T-helper 1 cell (primary cell): ENCODE results near the gene BIN1.
"Not testable (repeated sequence)": the region's sequence is repeated elsewhere in the genome, so short reads cannot be mapped to it uniquely, and the experiment has no call there.

ENCODE experiments used
- DNase-seq, 5 donors: peaks; one replicate each; pipeline ENCODE4 v3.0.0-alpha.2; 2012 to 2020

Gene BIN1

DNA sequence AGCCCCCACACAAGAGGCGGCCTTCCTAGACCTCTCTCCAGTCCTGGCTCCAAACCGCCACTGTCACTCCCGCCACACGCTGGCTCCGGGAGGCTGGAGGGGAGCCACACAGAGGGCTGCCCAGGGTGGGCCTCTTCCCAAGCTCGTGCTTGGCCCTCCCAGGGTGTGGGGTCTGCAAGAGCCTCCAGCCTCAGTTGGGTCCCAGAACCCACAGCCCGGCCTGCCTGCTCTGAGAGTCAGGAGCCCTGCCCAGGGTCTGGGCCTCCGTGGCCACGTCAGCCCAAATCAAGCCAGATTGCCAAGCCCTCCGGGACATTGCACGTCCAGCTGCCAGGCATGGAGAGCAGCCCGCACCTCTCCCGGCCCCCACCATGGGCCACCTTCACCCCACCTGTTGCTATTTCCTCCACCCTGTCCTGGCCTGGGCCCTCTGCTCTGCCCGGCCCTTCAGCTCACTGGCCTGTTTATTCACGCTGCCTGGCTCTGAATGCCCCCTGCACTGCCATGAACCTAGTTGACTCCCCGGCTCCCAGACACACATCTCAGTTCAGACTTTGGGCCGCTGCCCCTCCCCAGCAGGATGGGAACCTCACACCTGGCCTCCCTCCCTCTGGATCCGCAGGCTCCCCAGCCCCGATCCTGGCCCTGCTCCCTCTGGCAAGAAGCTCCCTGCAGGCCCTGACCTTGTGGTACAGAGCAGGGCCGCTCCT is 61.0 kb downstream of the BIN1 start:
- DNase-seq = no peak

DNA sequence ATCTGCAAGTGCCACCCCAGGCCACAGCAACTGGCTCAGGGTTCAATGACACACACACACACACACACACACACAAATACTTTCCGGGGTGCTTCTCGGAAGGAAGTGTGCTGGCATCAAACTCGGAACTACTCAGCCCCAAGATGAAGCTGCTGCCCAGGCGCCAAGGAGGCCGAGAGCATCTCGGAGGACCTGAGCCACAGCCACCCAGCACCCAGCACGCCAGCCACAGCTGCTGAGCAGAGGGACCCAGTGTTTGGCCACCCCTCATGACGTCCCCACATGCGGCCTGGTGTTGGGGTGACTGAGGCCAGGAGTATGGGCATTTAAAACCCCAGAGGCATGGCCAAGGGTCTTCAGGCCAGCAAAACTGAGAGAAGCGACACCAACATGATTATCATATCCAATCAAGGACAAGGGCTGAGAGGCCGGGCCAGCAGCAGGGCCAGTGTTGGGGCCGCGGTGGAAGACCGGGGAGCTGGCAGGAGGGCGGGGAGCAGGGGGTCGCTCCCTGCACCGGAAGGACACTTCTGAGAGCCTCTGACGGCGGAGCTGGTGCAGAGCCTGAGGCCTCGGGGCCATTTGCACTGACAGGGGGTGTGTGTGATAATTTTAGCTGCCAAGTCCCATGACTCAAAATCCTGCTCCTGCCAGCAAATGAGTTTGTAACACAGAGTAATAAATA is 61.8 kb downstream of the BIN1 start:
- no peak for DNase-seq

- DNase-seq = no peak
These were observed 62.7 kb downstream of the BIN1 start for GRCh38 chr2:127044165-127044718.

DNA sequence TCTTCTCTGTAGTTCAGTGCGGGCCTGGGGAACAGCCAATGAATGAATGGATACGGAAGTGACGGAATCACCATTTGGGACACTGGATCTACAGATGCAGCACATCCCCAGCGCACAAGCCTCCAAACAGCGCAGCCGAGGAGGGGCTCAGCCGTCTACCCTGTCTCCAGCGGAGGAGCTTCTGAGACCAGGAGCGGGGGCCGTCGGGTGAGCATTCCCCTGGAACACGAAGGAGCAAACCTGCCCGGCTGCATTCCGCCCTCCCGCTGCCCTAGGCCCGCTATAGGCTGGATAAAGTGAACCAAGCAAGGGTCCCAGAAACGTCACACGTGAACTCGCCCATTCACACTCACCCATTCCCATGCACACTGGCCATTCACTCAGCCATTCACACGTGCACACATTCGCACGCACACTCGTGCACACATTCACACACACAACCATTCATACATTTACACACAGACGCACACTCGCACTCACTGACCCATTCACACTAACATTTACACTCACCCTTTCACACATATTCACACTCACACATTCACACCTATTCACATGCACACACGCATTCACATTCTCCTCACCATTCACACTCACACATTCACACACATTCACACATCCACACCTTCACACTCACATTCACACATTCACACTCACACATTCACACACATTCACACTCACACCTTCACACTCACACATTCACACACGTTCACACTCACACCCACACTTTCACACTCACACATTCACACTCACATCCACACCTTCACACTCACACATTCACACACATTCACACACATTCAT is 63.4 kb downstream of the BIN1 start:
- DNase-seq = no peak

DNA sequence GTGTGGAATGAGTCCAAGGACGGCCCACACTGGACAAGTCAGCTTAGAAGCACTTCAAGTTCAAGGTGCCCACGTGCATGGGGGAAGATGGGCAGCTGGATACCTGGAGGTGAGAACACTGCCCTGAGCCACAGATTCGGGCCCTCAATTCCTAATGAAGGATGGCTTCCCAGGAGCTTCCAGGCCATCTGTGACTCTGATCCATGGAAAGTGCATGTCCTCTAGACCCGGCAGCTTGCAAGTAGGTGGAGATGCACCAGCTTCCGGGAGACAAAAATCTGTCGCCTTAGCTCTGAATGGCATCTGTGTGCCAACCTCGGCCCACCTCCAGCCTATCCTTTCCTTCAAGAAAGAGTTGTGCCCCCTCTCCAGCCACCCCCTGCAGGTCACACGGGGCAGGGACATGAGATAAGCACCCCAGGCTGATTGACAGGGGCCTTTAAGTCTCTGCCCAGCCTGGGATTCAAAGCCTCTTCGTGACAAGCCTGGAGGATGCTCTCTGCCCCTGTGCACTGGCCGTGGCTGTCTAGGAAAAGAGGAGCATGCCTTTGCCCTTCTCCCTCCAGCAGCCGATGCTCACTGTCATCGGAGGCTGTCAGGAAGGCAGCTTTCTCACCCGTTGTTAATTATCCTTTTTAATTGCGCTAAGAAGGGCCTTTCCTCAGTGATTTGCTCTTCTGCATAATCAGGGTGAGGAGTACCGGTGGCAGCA is 65.5 kb downstream of the BIN1 start:
- no peak for DNase-seq

DNA sequence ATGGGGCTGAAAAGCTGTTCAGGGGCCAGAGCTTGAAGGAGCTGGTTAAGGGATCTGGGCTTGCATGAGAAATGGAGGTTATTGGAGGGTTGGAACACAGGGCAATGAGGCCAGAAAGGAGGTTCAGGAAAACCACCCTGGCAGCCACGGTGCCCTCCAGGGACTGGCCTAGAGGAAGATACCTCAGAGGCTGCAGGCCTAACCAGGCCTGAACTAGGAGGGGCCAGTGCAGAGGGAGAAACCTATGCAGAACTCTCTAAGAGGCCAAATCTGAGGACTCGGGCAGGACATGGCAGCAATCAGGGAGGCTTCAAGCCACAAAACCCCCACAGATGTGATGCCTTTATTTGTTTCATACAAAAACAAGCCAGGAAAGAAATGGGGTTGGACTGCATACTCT is 66.8 kb downstream of the BIN1 start:
- no peak for DNase-seq

DNA sequence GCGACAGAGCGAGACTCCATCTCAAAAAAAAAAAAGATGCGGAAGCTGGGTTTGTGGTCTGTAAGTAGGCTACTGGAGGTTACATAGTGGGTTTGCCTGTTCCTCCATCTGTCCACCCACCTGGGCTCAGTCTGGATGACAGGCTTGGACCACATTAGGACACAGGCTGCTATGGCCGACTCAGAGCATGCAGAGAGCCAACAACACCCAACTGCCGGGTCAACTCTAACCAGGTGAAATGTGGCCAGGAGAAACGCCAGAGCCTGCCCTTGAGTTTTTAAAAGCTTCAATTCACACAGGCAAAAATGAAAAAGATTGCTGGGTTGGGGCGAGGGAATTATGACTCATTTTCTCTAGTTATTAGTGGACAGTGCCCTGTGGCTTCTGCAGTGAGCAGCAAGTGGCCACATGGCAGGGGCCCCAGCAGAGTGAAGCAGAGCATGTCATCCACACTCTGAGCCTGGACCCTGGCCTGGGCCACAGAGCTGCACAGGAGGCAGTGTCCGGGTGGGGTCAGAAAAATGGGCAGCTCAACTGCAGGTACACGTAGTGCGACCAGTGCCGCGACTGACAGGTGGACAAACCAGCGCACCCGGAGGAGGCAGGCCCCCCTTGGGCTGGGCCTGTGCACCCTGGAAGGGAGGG is 67.4 kb downstream of the BIN1 start:
- peak in 1 of 5 donors; percentile 30 for DNase-seq

- DNase-seq = no peak
These were observed 69.5 kb downstream of the BIN1 start for GRCh38 chr2:127037476-127037875.

DNA sequence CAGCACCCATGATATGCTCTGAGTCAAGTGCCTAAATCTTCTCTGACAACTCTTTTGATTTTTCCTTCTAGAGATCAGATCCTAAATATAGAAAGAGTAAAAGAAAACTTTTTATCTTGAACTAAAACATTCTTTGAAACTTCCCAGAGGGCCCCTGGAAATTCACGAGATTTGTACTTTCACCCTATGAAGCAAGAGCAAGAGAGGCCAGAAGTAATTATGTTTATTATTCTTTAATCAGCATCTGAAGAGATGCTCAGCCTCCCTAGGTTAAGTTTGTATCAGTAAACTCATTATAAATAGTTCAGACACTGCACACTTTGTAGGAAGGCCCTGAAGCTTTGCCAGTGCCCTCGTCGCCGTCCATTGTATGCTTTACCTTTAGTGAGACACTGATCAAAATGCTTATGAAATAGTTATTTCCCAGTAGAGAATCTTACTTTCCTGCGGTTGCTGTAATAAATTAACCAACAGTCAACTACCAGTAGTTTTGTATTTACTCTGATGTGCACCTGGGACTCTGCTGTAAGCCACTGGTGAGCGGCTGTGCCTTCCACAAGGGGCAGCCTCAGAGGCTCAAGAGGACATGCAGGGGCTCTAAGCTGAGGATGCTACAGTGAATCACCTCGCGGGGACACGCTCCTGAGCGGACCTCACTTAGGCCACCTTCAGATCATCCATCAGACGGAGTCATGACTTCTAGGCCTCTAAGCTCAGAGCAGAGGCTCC is 71.9 kb downstream of the BIN1 start:
- no peak for DNase-seq

- DNase-seq = no peak
These were observed 72.9 kb downstream of the BIN1 start for GRCh38 chr2:127034051-127034450.

GRCh38 chr2:127032621-127033020 is 74.3 kb downstream of the BIN1 start:
- peak in 1 of 5 donors; percentile 24 for DNase-seq

DNA sequence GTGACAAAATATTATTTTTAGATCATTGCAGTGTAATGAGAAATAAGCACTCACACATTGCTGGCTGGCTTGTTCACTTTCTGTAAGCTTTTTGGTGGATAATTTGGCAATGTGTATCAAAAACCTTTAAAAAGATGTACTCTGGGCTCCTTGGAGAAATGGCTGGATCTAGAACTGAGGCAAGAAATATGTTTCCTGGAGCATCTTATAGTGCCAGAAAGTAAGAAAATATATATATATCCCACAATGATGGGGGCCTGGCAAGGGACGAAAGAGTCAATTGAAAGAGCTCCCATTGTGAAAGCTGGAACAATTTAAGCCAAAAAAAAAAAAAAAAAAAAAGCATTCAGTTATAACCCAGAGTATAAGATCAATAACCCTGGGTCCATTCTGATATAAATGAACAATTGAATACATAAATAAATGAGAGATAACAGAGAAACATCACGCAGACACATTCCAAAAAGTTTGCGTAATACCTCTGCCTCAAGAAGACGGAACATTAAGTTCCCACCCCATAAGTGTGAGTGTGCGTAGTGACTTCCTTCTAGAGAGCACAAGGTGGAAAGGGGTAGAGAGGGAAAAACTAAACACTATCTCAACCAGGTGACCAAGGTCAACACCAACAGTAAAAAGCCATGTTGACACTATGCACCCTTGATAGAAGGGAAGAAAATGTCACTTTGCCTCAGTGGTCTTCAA is 77.5 kb downstream of the BIN1 start:
- no peak for DNase-seq

- not testable (repeated sequence) for DNase-seq
These were observed 78.2 kb downstream of the BIN1 start for GRCh38 chr2:127028745-127029144.

GRCh38 chr2:127027715-127028114 is 79.2 kb downstream of the BIN1 start:
- DNase-seq = no peak

DNA sequence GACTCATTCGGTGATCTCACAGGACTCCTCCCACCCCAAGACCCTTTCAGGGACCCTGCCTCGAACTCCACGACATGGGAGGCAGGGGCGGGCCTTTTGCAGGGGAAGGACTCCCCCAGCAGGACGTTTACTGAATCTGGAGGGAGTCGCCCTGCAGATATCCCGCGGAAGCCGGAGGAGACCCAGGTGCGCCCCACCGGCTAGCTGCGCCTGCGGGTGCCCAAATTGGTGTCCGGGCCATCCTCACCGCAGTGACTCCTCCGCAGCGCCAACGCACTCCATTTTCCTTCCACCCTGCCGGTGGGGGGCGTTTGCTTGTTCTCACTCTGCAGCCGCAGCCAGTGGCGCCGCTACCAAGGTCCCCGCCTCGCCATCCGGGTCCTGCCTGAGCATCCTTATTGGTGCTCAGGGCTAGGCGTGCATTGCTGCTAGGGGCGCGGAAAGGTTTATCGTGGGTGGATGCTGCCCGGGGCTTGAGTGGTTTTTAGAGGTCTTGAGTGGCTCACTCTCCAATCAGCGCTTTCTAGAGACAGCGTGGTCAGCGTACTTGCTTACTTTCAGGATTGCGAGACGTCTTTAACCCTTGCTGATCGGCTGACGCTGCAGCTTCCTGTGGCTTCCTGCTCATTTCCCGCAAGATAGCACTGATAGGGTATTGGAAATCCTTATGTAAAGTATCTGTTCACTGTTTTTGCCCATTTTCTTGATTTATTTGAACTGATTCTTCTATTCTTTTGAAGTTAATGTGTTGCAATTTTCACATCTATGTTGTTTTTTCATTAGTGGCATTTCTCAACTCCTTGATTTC is 81.4 kb downstream of the BIN1 start:
- peak; percentile 34 to 84 (median 53) for DNase-seq

DNA sequence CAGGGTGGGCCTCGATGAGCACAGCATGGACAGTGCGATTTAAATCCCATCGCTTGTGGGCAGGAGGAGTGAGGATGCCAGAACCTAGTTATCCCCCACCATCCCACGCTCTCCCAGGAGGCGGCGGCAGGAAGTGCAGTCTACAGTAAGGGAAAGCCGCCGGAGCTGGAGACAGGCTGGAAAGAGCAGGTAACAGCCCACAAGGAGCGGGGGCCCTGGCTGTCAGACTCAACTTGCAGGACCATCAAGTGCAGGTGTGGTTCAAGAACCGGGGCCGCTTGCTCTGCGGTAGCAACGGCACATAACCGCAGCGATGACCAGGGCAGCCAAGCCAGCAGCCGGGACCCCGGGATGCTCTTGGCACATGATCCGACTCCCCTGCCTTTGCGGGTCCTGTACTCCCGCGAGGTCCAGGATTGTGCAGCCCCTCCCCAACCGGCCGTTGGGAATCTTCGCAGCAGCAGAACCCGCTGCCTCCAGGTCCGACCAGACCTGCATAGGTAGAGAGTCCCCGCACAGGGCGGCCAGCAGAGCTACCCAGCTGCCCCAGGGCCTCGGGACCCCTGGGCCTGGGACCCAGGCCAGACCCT is 82.1 kb downstream of the BIN1 start:
- DNase-seq = no peak

- no peak for DNase-seq
These were observed 83.5 kb downstream of the BIN1 start for GRCh38 chr2:127023504-127023903.

GRCh38 chr2:127022817-127023216 is 84.1 kb downstream of the BIN1 start:
- DNase-seq = no peak

DNA sequence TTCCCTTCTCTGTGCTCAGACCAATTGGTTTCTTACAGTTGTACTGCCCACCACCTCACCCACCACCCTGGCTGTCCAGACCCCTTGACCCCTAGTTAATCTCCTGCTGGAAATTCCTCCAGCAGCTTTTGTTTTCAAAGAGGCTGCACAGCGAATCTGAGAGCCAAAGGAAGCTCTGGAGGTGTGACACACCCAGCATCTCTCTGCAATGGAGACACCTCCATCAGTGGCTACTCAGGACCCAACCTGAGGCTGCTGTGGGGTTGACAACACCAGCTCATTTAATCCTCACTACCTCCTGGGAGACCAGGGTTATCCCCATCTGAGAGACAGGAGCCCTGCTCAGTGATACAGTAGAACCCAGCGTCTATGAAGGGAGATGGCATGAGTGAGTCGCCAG is 86.4 kb downstream of the BIN1 start:
- DNase-seq = no peak

DNA sequence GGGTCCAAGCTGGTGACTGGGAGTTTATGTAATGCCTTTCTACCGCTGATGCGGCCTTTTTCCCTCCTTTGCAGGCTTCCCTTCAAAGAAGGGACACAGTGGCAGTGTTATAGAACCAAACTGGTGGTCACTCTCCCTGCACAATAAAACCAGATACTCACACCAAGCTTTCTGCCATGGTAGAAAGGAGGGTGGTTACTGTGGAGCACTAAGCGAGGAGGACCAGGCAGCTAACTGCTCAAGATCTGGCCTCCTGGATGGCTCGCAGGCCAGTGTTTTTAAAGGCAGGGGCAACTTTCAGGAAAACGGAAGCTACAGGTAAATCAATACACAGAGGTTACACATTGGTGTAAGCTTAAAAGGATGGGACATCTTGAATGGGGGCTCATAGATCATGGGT is 89.4 kb downstream of the BIN1 start:
- DNase-seq = no peak
